Measurements from ENCODE around the gene LRRC8D. TPM values are rescaled to one million over a fixed set of nuclear protein-coding genes. Genes with fewer than 3 reads are reported as not detected.
A peak's percentile ranks its signal among the peaks of the same experiment; 100 is the strongest.
"Not testable (repeated sequence)": the region's sequence is repeated elsewhere in the genome, so short reads cannot be mapped to it uniquely, and the experiment has no call there.

LRRC8D gene
- total RNA-seq, 1 experiment from 2014 or later = 22.2 TPM

- DNase-seq (ENCODE audit: low read depth) = no peak
Measured at GRCh38 chr1:89955311-89956205, 134.7 kb downstream of the LRRC8D start.

GRCh38 chr1:89957107-89957506 is 136.3 kb downstream of the LRRC8D start:
- DNase-seq (ENCODE audit: low read depth) = no peak

GRCh38 chr1:89958851-89959654 is 138.2 kb downstream of the LRRC8D start:
- DNase-seq (ENCODE audit: low read depth) = no peak

- DNase-seq (ENCODE audit: low read depth) = no peak
Measured at GRCh38 chr1:89959719-89960118, 138.9 kb downstream of the LRRC8D start.

GRCh38 chr1:89962024-89962741 is 141.4 kb downstream of the LRRC8D start:
- peak; percentile 75 for DNase-seq (ENCODE audit: low read depth)

GRCh38 chr1:89962742-89963075 is 141.9 kb downstream of the LRRC8D start:
- DNase-seq (ENCODE audit: low read depth) = no peak

GRCh38 chr1:89965193-89965768 is 144.4 kb downstream of the LRRC8D start:
- no peak for DNase-seq (ENCODE audit: low read depth)

GRCh38 chr1:89966656-89967055 is 145.8 kb downstream of the LRRC8D start:
- no peak for DNase-seq (ENCODE audit: low read depth)

- DNase-seq (ENCODE audit: low read depth) = no peak
Measured at GRCh38 chr1:89971600-89971999, 150.8 kb downstream of the LRRC8D start.

- no peak for DNase-seq (ENCODE audit: low read depth)
Measured at GRCh38 chr1:89972024-89972423, 151.2 kb downstream of the LRRC8D start.

- DNase-seq (ENCODE audit: low read depth) = no peak
Measured at GRCh38 chr1:89973471-89974127, 152.8 kb downstream of the LRRC8D start.

- no peak for DNase-seq (ENCODE audit: low read depth)
Measured at GRCh38 chr1:89974256-89974655, 153.4 kb downstream of the LRRC8D start.

GRCh38 chr1:89974696-89975470 is 154.1 kb downstream of the LRRC8D start:
- peak; percentile 68 for DNase-seq (ENCODE audit: low read depth)

- no peak for DNase-seq (ENCODE audit: low read depth)
Measured at GRCh38 chr1:89975540-89976125, 154.8 kb downstream of the LRRC8D start.

- DNase-seq (ENCODE audit: low read depth) = no peak
Measured at GRCh38 chr1:89978755-89979154, 157.9 kb downstream of the LRRC8D start.

GRCh38 chr1:89980605-89981004 is 159.8 kb downstream of the LRRC8D start:
- DNase-seq (ENCODE audit: low read depth) = no peak

GRCh38 chr1:89982846-89983245 is 162.0 kb downstream of the LRRC8D start:
- not testable (repeated sequence) for DNase-seq (ENCODE audit: low read depth)

GRCh38 chr1:89984564-89985116 is 163.8 kb downstream of the LRRC8D start:
- DNase-seq (ENCODE audit: low read depth) = not testable (repeated sequence)

- DNase-seq (ENCODE audit: low read depth) = no peak
Measured at GRCh38 chr1:89986020-89986419, 165.2 kb downstream of the LRRC8D start.

Data from HT1080 (cell line).